Stimulated activated naive CD4-positive, alpha-beta T cell (primary cell): Measurements from ENCODE around the gene UBE2H.
"Not testable (repeated sequence)": the region's sequence is repeated elsewhere in the genome, so short reads cannot be mapped to it uniquely, and the experiment has no call there.

Experiments used
- DNase-seq, 6 experiments: peaks; one replicate each; lab custom pipeline; 2025; lab: John Stamatoyannopoulos, UW

The UBE2H gene

DNA sequence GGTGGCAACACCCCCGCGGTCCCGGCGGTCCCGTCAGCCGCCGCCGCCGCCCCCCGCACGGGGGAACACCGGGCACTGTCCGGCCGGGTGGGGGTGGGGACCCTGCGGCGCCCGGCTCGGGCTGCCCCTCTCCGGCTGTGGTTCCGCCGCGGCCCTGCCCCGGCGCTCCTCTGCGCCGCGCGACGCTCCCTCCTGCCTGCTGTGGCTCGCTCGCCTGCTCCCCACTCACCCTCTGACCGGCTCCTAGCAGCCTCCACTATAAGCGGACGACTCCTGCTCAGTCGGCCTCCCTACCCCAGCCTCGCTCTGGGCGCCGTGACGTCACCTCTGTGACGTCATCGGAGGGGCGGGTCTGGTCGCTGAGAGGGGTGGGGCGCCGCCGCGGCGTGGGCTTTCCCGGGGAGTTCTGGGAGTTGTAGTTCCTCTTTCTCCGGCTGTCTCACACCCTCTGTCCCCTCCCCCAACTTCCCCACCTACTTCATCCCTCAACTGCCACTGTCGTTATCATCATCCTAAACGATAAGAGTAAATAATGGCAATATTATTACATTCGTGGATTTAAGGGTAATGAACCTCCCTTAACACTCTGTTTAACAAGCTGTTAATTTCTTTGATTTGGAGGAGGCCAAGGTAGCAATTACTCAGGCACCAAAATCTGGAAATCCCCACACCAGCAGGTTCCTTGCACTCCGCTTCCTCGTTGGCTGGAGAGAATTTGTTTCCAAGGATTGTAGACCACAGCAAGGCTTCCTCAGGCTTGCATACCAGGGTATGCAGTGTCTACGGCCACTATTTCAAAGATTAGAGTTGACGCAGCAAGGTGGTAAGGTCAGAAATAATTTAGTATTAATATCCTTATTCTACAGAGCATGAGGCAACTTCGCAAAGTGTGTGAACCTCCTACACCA lies at the start of gene UBE2H:
Gene UBE2H (minus strand): TSS at position 308 of the 908 bp plus-strand sequence. CDS start 405 bp downstream, outside the sequence.
- peak; percentile 73 to 93 (median 89) for DNase-seq

DNA sequence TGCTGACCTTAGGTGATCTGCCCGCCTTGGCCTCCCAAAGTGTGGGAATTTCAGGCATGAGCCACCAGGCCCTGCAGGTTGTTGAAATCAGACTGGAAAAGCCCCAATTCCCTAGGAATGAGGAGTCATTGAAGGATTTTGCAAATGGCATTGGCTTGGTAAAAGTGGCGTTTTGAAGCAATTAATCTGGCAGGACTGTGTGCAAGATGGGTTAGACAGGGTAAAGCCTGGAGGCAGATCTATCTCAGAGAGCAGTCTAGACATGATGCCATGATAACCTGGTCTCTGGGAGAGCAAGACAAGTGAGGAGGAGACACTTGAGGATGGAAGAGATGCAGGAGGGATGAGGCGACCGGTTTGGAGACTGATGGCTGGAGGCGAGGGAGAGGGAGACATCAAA lies 45.7 kb upstream of the UBE2H start:
- DNase-seq: no peak

DNA sequence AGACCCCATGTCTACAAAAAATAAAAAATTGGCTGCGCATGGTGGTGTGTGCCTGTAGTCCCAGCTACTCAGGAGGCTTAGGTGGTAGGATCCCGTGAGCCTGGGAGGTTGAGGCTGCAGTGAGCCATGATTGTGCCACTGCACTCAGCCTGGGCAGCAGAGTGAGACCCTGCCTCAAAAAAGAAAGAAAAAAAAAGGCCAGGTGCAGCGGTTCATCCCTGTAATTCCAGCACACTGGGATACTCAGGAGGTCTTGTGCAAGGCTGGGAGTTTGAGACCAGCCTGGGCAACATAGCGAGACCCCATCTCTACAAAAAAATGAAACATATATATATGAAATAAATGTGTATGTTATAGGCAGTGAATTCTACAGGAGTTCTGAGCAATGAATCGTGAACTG lies 44.5 kb upstream of the UBE2H start:
- DNase-seq: no peak

DNA sequence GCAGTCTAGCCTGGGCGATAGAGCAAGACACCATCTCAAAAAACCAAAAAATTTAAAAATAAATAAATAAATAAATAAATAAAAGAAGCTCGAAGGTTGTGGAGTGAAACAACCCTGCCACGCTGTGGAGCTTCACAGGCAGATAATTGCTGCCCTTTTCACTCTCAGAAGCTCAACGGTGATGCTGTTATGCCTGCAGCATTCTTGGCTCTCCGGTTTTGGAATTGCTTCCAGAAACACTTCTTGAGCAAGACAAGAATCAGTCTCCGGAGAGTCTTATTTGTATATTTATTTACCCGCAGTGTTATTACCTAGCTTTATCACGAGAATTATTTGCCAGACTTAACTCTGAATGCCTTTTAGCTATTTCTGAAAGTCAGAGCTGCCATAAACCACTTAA lies 40.5 kb upstream of the UBE2H start:
- no peak for DNase-seq

DNA sequence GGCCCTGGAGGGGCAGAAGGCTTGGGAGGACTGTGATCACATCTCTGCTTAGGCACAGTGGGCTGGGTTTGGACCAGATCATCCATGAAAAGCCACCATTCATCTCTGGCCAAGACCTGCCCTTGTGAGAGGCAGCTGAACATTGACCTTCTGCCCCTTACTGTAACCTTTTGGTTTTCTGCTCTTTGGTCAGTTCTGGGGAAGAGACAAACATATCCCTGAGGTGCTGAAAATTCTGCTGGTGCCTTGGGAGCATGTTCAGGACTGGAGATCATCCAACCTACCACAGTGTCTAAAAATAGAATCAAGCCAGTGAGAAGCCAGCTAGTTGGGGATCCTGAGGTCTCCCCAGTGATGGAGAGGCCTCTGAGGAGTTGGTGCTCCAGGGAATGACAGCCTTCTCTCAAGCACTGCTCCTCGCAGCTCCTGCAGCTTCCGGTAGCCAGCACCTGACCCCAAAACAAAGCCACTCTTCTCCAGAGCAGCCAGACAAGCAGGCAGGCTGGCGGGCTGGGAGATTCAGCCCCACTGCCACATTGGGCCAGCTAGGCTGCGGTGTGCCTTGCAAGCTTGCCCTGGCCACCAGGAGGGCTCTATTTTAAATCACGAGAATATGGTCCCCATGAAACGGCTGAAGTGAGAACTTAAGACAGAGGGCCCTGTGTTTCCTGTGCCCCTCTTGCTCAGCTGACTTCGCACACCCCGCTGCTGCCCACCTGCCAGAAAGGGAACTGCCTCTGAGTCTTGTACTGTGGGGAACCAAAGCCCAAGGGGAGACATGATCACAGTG lies 37.8 kb upstream of the UBE2H start:
- DNase-seq: no peak

DNA sequence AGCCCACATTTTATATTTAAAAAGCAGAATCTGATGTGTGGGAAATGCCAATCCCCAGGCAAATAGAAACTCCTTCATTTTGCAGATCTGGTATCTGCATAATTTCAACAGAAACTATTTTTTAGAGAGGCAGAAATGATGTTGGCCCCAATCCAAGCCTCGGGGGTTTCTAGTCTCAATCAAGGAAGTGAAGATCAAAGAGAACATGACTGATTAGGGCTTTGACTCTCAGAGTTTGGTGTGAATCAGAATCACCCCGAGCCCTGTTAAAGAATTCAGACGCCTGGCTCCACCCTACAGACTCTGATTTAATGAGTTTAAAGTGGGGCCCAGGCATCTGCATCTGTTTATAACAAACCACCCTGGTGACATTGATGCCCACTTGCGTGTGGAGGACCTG lies 36.7 kb upstream of the UBE2H start:
- DNase-seq: peak in 4 of 6 experiments; percentile 1 to 3 (median 2)

DNA sequence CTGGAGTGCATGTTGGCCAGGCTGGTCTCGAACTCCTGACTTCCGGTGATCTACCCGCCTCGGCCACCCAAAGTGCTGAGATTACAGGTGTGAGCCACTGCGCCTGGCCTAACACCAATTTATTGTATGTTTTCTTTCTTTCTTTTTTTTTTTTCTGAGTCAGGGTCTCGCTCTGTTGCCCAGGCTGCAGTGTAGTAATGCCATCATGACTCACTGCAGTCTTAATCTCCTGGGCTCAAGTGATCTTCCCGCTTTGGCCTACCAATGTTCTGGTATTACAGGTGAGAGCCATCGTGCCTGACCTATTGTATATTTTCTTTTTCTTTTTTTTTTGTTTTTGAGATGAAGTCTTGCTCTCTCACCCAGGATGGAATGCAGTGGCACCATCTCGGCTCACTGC lies 33.8 kb upstream of the UBE2H start:
- no peak for DNase-seq

DNA sequence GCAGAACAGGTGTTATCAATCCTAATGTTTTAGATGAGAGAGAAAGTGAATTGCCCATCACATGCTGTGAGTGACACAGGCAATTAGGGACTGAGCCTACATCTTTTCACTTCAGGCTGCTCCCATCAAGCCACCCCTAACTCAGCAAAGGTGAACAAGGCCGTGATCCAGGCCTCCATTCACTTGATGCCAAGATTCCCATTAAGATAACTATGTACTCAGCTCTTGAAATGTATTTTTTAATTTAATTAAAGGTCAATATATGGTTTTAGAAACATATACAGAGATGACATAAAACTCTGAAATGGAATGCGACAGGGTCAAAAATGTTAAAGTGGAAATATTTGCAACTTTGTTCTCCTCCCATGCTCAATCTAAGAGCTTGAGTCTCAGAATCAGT lies 27.9 kb upstream of the UBE2H start:
- no peak for DNase-seq

DNA sequence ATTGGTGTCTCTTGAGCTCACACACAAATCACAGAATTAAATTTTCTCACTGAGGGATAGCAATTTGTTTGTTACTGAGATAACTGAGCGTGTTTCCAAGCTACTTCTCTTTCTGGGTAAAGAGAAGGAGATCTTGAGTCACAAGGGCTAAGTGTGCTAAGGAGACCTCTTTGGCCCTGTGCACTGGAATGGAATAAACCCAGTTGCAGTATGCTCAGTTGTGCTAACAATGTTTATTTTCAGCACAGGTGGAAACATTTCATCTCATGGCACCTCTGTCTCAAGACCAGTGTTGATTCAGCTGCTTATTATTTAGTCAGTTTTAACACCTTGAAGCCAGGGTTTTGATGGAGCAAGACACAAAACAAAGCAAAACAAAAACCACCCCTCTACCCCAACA lies 22.5 kb upstream of the UBE2H start:
- DNase-seq: no peak

DNA sequence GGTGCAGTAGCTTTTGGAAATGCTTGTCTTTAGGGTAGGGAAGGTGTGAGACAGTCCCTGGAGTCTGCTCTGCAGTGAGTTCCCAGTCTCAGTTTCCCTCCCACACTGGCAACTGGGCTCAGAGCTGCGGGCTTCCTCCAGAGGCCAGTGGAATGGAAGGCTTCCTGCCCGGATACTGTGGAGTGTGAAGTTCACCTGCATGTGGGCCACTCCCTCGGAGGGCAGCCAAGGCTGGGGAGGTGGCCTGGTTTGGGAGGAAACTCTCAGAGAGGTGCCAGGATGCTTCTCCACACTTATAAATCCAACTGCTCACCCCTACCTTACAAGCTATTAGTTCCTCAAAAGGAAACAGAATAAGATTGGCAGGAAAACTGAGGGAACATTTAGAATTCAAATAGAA lies 18.1 kb upstream of the UBE2H start:
- DNase-seq: no peak

DNA sequence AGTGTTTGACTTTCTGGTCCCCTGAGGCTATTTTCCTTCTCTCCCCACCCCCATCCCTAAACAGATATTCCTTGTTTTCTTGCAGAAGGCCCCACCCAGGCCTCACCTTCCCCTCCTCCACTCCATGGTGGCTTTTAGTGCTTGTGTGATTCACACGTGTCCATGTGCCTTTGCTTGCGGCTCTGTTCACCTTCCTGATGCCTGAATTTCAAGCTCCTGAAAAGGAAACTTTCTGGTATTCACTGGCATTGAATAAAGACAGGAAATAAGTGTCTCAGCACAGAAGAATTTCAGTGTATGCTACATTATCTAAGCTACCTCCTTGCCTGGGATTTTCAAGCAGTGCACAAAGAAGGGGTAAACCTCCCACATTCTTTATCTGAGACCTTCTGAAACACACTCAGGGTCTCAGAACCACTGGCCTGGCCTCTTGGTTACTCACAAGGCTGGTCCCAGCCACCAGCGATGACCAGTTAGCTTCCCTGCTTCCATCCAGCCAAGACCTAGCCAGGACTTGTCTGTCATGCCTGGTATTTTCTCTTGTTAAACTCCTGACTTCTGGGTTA lies 17.2 kb upstream of the UBE2H start:
- no peak for DNase-seq

DNA sequence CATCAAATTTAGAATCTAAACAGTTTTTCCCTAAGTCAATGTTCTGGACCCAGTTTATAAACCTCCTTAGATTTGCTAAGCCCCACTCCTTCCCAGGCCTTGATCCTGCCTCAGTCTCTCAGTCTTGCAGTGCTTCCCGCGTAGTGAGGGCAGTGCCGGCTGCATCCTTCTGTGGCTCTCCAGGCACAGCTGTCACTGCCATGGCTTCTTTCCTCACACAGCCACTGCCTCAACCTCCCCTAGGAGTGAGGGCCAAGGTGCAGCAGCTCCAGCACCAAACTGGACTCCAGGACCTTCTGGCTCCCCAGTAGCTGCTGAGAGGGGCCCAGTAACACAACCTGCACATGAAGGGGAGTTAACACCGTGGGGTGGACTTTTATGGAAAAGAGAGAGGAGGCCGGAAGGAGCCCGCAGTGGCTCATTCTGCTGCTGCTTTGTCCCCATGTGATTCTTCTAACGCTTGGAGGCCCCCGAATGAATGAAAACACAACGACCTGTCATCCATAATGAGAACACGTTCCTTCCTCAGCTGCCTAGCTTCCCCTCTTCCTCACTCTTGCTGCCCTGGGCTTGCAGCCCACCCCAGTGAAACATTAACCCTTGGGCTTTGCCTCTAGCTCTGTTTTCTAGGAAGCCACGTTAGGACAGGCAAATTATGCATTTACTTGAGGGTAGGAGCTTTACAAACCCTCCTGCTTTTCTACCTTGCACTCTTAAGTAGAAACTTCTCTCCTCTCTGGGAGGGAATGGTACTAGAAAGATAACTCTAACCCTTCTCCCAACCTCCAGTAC lies 16.0 kb upstream of the UBE2H start:
- no peak for DNase-seq

DNA sequence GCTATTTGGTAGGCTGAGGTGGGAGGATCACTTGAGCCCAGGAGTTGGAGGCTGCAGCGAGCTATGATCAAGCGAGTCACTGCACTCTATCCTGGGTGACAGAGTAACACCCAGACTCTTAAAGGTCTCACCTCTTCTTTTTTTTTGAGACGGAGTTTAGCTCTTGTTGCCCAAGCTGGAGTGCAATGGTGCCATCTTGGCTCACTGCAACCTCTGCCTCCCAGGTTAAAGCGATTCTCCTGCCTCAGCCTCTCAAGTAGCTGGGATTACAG lies 7.4 kb upstream of the UBE2H start:
- DNase-seq: not testable (repeated sequence)

DNA sequence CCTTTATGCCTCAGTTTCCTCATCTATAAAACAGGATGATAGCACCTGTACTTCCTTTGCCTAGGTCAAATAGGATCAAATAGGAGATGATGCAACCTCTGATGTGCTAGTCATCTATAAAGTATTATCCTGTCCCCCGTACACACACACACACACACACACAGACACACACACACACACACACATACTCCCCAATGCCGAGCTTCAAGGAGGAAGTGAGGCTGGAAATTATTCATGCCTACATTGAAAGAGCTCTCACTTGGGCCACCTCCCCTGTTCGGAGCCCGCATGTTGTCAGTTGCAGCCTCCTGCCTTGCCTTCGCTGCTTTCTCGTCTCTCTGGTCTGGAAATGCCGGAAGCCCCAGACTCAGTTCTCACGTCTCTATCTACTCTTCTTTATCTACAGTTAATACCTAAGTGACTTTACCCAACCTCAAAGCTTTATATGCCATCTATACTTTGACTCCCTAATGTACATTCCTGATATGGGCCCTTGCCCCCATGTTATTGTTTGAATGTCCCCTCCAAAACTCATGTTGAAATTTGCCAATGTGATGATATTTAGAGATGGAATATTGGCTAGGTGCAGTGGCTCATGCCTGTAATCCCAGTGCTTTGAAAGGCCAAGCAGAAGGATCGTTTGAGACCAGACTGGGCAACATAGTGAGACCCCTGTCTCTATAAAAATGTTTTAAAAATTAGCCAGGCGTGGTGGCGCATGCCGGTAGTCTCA lies 6.9 kb upstream of the UBE2H start:
- no peak for DNase-seq

DNA sequence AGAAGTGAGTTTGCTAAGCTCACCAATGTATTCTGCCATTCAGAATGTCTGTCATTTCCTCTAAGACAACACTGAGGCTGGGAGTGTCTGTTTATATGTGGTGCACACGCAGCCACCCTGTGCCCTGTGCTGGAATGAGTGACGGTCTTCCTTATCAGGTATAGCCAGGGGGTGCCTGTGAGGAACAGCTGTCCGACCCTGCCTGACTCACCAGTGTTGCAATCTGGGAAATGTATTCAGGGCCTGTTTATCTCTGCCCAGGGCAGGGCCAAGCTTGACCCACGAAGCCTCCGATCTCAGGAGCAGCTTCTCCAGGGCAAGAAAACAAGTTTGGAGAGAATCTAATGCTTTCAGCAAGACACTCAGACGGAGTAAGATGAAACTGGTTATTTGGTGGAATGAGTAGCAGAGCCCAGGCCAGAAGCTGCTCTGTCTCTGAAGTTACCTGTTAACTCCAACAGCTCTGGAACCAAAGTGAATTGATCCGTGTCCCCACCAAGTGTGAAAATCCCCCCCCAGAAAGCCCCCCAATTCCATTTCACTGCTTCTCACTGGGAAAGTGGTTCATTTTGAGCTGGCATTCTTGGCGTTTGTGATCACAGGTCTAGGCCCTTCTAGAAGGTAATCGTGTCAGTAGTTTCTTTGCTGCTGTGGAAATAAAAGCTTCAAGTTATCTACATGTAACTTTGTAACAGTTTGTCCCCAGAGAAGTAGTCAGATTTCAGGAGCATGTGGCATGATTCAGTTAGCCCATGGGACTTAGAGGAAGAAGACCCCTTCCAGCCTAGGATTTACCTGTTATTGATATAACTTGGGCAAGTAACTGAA lies 6.1 kb upstream of the UBE2H start:
- no peak for DNase-seq

DNA sequence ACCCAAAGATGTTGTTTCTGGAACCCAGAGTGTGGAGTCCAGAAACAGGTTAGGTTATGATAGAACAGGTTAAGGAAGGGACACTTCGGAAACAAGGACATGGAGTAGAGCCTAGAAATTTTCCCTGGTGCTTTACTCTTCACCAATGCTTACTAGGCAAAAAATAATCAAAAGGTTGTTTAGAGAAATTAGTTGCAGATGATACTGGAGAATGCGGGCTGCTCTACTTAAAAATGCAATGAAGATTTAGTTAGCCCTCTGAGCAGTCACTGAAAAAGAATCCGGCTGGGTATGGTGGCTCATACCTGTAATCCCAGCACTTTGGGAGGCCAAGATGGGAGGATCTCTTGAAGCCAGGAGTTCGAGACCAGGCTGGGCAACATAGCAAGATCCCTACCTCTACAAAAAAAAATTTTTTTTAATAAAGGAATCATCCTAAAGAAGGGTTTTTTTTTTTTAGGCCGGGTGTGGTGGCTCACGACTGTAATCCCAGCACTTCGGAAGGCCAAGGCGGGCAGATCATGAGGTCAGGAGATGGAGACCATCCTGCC lies 3.3 kb upstream of the UBE2H start:
- DNase-seq: no peak

DNA sequence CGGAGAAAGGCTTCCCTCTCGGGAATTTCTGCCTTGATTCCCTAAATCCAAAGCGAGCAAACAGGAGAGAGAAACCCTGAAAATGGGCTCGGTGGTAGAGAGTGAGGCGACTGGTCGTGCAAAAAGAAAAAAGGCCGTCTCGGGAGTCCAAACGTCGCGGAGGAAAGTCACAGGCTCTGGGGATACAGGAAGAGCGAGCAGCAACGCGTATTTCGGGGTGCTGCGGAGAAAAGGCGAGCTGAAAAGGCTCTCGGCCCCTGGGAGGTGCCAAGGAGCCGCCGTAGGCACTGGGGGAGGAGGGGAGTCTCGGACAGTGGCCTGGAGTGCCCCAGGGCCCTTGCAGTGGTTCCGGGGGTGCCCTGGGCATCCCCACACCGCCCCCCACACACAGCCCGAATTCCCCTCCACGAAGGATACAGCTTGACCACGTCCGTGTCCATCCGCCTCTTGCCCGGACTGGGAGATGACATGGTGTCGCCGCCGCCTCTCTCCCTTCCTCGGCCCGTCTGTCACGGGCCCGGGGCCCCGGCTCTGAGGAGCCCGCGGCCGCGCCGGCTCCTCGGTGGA lies 591 bp downstream of the UBE2H start:
- DNase-seq: peak in 5 of 6 experiments; percentile 9 to 59 (median 28)

DNA sequence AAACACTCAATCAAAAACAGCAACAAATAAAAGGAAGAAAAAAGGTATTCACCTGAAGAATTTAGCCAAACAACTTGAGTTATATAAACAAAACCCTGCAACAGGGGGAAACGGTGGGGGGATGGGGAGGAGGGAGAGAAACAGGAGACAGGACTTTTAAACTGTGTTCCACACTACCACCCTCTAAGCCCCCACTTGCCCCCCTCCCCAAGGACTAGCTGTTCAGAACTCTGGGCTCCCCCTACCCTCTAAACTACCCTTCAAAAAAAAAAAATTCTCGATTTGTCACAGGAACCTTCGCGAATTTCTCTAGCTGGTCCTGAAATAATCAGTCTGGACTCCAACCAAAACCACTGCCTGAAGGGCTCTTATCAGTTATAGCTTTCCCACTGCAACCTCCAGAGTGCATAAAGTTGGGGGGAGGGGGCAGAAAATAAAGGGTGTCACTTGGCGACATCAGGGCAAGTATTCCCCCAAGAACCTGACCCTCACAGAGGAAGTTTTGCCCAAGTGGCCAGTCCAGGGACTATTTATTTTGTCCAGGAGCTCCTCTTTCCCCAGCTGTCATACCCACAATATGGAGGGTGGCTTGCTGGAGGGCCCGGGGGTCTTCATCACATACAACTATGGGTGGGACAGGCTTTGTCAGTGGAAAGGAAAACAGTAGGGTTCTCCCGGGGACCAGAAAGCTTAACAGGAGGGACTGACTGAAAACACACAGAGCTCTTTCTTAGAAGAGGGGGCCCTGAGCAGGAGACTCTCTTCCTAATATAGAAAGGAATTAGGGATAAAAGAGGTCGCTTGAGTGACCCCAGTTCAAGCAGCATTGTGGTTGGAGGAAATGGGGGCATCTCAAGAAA lies 1.3 kb downstream of the UBE2H start:
- DNase-seq: peak in 2 of 6 experiments; percentile 16 to 39

DNA sequence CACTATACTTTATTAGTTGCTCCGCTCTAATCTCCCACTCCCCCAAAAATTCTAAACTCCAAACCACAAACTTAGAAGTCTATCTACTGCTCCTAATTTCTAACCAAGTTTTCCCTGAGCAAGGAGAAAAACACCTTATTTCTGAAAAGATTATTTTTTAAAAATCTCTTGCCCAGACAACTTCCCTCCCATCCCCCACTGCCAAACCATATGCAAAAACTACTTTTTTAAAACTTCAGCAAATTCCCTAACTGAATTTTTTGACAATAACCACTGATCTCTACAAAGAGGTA lies 1.9 kb downstream of the UBE2H start:
- DNase-seq: peak in 2 of 6 experiments; percentile 12 to 35
